HG02642 (cell line): ENCODE results near the gene RMND5B.

Source experiments
- ATAC-seq: cut with Tn5 transposase; IDR thresholded peaks from one replicate; pipeline ENCODE4 v1.9.1; 2021; ENCODE audit warnings: mild to moderate bottlenecking; ENCODE audit not compliant: unreplicated experiment, poor library complexity

RMND5B gene

DNA sequence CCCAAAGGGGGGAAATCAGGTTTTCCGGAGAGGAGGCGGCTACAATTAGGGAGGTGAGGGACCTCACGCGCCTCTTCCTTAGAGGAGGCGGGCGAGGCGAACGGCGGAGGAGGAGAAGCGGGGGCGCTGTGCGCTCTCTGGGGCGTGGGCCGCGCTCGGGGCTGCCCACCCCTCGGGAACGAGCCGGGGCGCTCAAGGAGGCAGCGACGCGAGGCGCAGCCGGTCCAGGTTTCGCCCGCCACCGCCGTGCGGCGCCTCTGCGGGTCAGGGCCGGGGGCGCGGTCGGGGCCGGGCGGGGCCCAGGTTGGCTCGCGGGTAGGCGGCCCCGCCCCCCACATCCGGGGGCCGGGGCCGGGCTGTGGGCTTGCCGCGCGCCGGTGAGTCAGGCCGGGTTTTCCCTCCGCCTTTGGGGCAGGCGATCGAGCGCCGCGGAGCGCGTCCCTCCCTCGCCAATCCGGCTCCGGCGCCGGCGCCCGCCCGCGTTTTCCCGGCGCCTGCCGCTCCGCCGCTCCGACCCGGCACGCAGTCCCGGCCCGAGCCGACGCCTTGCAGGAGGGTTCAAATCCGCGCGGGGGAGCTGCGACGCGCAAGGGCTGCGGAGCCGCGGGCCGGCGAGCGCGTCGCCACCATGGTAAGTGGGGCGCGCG is 17.6 kb upstream of the RMND5B start, which contains the start of gene N4BP3:
TSS of gene N4BP3 (plus strand) at position 392 of the 647 bp plus-strand sequence. CDS start 6,052 bp downstream, outside the sequence.
- ATAC-seq: peak; percentile 66

DNA sequence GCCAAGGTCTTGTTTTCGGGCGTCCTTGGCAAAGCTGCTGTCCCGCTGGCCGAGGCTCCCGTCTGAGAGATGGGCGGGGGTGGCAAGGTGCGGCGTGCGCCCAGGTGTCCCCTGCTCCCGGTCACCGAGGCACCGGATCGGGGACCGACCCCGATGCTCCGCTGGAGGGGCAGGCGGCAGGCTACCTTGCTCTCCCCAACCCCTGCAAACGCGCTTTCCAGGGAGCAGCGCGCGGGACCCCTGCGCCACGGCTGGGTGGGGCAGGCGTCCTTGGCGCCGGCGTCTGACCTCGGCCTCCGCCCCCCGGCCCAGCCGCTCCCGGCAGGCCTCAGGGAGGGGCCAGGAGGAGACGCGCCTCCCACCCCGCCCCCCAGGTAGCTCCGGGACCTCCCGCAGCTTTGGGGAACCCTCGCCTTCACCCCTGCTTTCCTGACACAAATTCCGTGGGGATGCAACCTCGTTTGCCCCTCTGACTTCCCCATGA is 16.9 kb upstream of the RMND5B start:
- ATAC-seq: peak; percentile 19

DNA sequence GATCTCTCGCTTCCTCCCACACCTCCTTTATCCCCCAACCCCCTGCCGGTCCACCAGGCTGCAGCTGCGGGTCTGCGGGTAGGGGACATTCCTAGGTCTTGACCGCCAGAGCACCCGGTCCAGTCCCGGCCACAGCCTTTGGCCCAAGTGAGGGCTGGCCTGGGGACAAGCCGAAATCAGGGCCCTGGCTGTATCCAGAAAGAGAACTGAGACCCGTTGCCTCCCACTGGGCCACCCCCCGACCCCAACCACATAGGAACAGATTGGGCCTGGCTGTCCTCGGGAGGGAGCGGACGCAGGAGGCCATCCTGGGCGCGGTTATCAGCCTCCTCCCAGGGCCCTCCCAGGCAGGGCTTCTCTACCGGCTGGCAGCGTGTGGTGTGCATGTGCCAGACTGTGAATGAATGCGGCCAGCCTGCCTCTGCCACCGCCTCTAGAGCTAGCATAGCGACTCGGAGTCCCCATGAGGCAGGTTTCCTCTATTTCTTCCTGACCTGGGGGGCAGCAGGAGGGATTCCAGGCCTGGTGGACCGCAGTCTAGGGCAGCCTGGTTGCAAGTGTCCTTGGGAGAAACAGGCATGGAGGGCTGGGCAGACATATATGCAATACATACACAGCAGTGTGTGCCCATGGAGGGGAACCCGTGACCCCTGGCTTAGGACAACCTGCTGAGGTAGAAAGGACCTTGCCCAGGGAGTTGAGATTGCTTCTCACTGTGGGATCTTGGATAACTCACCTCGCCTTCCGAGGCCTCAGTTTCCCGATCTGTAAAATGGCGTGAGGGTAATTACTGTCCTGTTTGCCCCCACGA is 16.3 kb upstream of the RMND5B start:
- peak; percentile 17 for ATAC-seq

GRCh38 chr5:178115136-178115813 is 15.5 kb upstream of the RMND5B start:
- no peak for ATAC-seq

DNA sequence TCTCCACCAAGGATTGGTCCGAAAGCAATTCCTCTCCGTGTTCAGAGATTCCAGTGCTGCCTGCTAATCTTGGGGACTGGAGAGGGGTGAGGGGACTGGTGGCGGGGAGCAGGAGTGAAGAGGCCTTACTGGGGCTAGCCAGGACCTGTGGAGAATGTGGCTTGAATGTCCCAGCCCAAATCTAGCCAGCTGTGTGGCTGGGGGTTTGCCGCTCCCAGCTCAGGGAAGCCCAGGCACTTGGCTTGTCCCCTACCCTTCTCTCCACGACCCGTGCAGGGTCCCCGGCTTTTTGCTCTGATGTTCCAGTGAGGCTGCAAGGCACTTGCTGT is 15.0 kb upstream of the RMND5B start:
- no peak for ATAC-seq

DNA sequence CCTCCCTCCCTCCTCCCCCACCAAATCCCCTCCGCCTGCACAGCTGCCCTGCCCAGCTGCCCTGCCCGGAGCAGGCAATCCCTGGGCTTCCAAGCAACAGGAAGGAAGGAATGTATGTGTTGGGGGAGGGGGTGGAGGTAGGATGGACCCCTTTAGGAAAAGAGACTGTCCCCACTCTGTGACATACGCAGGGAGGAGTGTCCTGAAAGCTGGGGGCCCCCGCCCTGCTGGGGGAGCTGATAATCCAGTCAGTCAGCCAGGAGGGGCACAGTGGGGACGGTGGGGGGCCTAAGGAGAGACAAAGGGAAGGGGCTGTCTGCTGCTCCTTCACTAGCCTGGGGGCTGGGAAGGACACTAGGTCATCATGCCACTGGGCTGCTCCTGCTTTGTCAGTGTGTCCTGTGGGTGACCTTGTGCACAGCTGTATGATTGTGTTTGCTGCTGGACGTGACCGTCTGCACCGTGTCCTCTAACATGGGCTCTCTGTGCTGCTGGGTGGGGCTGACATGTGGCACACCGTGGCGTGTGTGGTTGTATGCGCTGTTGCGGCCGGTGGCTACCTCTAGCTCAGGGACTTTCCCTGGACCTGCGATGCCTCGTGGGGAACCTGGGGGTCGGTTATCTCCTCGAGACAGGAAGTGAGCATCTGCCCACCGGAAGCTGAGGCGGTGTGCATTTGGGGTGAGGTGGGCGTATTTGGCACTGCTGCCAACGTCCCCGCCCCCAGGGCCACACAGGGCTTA is 14.5 kb upstream of the RMND5B start:
- ATAC-seq: no peak

DNA sequence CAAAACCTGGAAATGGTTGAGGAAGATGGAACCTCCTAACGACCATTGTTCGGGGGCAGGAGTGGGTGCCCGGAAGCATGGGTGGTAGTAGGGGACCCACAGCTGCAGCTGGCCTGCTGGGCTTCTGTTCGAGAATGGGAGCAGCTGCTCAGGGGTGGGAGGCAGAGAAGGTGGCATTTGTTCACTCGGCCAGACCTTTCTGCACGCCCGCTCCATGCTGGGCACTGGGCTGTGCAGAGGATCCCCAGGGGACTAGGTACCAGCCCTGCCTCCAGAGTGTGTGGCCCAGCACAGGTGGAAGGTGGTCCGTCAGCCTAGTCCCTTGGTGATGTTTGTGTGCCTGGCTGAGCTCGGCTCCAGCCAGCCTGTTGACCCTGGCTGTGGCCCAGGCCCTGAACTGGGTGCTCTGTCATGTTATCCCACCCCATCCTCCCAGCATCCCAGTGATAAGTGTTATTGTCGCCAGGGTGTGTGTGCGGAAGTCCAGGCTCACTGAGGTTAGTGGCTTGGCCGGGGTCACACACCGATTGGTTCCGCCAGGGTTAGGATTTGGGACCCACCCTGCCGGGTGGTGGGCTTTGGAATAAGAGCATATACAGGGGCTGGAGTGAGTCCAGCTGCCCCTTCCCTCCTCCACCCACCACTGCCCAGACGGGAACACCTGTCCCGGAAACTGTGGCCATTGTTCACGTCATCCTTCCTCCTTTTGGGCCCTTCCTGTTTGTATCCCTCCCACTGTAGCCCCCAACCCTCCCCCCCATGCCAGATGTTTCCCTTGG is 12.7 kb upstream of the RMND5B start:
- no peak for ATAC-seq

DNA sequence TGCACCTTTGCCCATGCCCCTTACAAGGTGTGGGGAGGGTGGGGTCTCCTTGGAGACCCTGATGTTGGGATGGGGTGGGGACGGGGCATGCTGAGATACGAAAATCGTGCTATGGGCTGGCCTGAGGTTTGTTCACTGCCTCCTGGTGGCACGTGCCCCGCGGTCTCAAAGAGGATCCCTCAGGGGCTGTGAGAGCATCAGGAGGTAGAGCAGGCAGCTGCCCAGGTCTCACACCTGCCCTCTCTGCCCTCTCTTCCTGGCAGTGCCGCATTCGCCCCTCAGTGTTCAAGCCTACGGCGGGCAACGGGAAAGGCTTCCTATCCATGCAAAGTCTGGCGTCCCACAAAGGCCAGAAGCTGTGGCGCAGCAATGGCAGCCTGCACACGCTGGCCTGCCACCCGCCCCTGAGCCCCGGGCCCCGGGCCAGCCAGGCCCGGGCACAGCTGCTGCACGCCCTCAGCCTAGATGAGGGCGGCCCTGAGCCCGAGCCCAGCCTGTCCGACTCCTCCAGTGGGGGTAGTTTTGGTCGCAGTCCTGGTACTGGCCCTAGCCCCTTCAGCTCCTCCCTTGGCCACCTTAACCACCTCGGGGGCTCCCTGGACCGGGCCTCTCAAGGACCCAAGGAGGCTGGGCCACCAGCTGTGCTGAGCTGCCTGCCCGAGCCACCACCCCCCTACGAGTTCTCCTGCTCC is 10.8 kb upstream of the RMND5B start:
- no peak for ATAC-seq

DNA sequence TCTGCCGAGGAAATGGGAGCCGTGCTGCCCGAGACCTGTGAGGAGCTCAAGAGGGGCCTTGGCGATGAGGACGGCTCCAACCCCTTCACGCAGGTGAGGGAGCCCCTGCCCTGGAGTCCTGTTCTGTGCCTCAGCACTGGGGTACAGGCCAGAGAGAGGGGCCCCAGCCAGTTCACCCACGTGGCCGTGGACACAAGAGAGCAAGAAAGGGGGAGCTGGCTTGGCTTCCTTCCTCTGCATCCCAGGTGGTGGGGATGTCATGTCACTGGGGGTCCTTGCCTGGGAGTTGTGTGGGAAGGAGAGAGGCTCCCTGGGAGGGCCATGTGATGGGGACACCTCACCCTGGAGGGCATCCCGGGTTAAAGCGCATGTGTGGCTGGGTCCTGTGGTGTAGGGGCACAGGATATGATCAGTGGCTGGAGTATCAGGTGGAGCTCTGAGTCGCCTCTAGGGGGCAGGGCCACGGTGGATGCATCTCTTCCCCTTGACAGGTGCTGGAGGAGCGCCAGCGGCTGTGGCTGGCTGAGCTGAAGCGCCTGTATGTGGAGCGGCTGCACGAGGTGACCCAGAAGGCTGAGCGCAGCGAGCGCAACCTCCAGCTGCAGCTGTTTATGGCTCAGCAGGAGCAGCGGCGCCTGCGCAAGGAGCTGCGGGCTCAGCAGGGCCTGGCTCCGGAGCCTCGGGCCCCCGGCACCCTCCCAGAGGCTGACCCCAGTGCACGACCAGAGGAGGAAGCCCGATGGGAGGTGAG is 10.0 kb upstream of the RMND5B start:
- peak; percentile 75 for ATAC-seq

- no peak for ATAC-seq
These were observed 9.2 kb upstream of the RMND5B start for GRCh38 chr5:178121391-178122276.

DNA sequence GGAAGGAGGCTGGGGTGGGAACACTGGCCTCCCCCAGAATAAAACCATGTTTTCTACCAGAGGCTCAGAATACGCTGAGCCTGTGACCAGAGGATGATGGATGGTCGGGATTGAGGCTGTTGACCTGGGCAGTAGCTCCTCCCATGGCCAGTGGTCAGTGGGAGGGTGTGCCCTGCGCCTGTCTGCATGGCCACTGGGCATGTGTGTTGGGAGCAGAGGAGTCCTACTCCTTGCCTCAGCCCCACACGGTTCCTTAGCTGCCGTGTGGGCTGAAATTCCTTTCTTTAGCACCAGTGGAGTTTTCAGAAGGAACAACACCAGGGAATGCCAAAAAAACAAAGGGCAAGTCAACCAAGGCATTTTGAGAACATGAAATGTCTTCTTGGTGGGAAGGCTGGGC is 8.5 kb upstream of the RMND5B start:
- no peak for ATAC-seq

- no peak for ATAC-seq
These were observed 7.5 kb upstream of the RMND5B start for GRCh38 chr5:178123094-178123965.

DNA sequence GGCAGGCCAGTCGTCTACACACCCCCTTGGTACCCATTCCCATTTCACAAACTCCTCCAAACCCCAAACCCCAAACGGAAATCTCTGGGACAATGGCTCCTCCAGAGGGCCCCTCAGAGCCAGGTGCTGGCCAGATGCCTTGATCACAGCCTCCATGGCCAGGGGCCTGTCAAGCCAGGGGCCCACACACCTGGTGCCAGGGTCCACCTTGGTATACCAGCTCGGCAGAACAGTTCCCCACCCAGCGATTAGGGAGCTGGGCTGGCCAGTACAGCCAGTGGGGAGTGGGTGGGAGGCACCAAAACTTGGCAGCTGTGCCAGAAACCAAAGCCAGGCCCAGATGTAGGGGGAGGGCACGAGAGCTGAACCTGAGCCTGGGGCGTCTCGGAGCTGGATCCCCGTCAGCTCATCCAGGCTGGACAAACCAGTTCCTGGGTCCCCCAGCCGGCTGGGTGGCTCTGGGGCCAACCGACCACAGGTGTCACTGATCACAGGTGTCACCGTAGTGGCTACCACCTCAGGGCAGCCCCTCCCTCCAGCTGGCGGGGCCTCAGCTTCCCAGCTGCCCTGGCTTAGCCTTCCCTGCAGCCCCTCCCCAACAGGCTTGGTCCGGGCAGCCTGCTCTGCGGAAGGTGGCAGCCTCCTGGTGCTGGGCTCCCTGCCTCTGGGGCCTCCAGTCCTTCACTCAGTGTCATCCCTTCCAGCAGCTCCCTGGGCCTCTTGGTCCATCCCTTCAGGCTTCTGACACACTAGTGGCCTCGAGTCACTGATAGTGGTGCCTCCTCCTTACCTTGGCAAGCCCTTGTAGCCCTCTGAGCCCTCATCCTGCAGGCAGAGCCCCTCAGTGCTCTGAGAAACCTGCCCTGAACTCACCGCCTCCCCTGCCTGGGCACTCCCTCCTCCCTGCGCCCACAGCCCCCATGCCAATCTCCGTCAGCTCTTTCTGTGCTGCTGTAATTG is 6.6 kb upstream of the RMND5B start:
- no peak for ATAC-seq

DNA sequence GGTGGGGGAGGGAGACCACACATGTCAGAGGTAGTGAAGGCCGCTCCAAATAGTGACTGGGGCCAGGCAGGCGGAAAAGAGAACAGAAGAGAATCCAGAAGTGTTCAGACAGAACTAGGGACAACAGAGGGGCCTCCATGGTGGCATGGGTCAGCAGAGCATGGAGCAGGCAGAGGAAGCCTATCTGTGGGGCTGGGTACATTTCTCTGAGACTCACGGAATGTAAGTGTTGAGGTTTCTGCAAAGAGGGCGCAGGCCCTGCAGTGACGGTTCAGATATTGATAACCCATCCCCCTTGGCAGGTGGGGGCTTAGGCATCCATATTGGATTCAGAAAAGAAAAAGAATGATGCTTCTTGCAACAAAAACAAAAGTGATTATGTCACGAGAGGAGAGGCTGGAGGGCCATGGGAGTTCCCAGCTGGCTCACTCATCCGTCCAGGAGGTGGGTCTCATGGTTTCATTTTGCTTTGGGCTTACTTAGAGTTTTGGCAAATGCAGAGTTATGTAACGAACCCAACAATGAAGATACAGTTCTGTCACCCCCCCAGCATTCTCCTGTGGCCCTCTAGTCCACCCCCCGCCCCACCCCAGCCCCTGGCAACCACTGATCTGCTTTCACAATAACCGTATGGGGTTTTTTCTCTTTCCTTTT is 5.4 kb upstream of the RMND5B start:
- ATAC-seq: no peak

DNA sequence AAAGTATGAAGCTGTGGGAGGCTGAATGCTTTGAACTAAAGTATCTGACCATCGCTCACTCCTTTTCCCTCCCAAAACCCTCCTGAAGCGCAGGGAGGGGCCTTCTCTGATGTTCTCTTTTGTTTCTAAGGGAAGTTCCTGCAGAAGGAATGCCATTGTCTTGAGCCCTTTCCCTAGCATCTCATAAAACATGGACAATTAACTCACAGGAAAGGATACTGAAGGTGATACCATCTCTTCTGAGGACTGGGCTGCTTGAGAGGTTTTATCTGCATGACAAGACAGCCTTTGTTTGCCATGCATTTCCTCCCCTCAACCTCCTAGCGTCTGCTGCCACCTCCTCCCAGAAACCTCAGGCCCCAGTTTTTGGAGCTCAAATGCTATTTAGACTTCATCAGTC is 4.3 kb upstream of the RMND5B start:
- ATAC-seq: no peak
